ENCODE measurements around the gene ANKRD52.

DNA sequence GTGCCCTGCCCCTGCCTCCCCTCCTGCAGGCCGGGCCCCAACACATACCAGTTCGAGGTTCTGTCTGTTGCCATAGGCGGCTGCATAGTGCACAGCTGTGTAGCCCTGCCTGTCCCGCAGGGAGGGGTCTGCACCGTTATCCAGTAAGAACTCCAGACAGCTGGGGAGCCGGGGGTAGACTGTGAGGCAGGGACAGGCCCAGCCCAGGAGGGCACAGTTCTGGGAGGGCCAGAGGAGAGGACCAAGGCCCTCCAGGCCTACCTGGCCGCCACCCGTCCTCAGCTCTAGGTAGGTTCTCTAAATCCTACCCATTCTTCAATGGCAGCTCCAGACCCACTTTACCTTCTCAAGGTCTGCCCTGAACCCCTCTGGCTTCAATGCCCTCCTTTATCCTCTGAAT, 9.5 kb downstream of the ANKRD52 start:
- TF ChIP-seq CTCF (IDR thresholded peaks at IDR 0.05; ENCODE audit: borderline replicate concordance, extremely low read depth, low read length, poor library complexity, severe bottlenecking) (no peak), EZH2 (IDR thresholded peaks at IDR 0.05; ENCODE audit: borderline replicate concordance, low read depth, low read length, severe bottlenecking) (no peak)

Measured in DND-41 (cell line).